HepG2 (cell line): ENCODE data around the gene ST13. TPM values are rescaled to one million over a fixed set of nuclear protein-coding genes. Genes with fewer than 3 reads are reported as not detected.

Experiments used
- CCDC6 ChIP-seq: sonication (generic); formaldehyde crosslinking; IDR thresholded peaks from 2 replicates; pipeline ENCODE4 v1.8.1; 2022; ENCODE audit warnings: mild to moderate bottlenecking, missing genetic modification reagents, moderate library complexity
- CENPX ChIP-seq: sonication (generic); formaldehyde crosslinking; IDR thresholded peaks from 2 replicates; pipeline ENCODE4 v1.9.0; 2021; ENCODE audit warnings: mild to moderate bottlenecking, missing genetic modification reagents, moderate library complexity
- ELF4 ChIP-seq: sonication (generic); formaldehyde crosslinking; IDR thresholded peaks from 2 replicates; pipeline ENCODE4 v1.5.0; 2020; ENCODE audit warnings: missing genetic modification reagents, mild to moderate bottlenecking, moderate library complexity, borderline replicate concordance
- HNF4A ChIP-seq: sonication (generic); formaldehyde crosslinking; IDR thresholded peaks from 2 replicates; pipeline ENCODE4 v1.4.0; 2020; ENCODE audit warnings: missing genetic modification reagents
- HNF4G ChIP-seq, 2 experiments: sonication (generic) in 1 of 2; formaldehyde crosslinking in 1 of 2; IDR thresholded peaks; 2 replicates each; pipeline versions ENCODE4 v1.4.0 to v1.6.1; 2011 to 2020; ENCODE audit warnings: borderline replicate concordance in 2 of 2, low read depth in 2 of 2, mild to moderate bottlenecking in 2 of 2, low read length in 1 of 2, missing genetic modification reagents in 1 of 2, moderate library complexity in 1 of 2
- NRL ChIP-seq: sonication (generic); formaldehyde crosslinking; IDR thresholded peaks from 2 replicates; pipeline ENCODE4 v1.5.0; 2020; ENCODE audit warnings: missing genetic modification reagents, mild to moderate bottlenecking, moderate library complexity, borderline replicate concordance
- PBX2 ChIP-seq: IDR thresholded peaks from 2 replicates; pipeline ENCODE4 v1.6.1; 2016; ENCODE audit warnings: control low read depth
- RNF219 ChIP-seq: sonication (generic); formaldehyde crosslinking; IDR thresholded peaks from 2 replicates; pipeline ENCODE4 v1.5.0; 2020; ENCODE audit warnings: mild to moderate bottlenecking, missing genetic modification reagents
- SRSF1 ChIP-seq: fragments of 200-400 bp; formaldehyde crosslinking; optimal IDR thresholded peaks from 2 replicates; pipeline ENCODE3; 2017; ENCODE audit warnings: mild to moderate bottlenecking, low read depth, low read length, moderate library complexity
- TIGD3 ChIP-seq: sonication (generic); formaldehyde crosslinking; IDR thresholded peaks from 2 replicates; pipeline ENCODE4 v1.5.1; 2020; ENCODE audit warnings: mild to moderate bottlenecking, missing genetic modification reagents, borderline replicate concordance
- ZBTB38 ChIP-seq: sonication (generic); formaldehyde crosslinking; IDR thresholded peaks from 2 replicates; pipeline ENCODE4 v1.5.1; 2020; ENCODE audit warnings: mild to moderate bottlenecking, missing genetic modification reagents
- ZNF407 ChIP-seq: sonication (generic); formaldehyde crosslinking; IDR thresholded peaks from one replicate; pipeline ENCODE4 v1.5.1; 2020; ENCODE audit warnings: mild to moderate bottlenecking, missing genetic modification reagents; ENCODE audit errors: not compliant biosample characterization
- ZNF567 ChIP-seq: sonication (generic); formaldehyde crosslinking; IDR thresholded peaks from 2 replicates; pipeline ENCODE4 v1.8.1; 2023; ENCODE audit warnings: mild to moderate bottlenecking, missing genetic modification reagents, borderline replicate concordance
- ZSCAN25 ChIP-seq: sonication (generic); formaldehyde crosslinking; IDR thresholded peaks from 2 replicates; pipeline ENCODE4 v1.8.0; 2022; ENCODE audit warnings: mild to moderate bottlenecking, missing genetic modification reagents
- ZSCAN30 ChIP-seq: sonication (generic); formaldehyde crosslinking; IDR thresholded peaks from 2 replicates; pipeline ENCODE4 v1.5.0; 2020; ENCODE audit warnings: mild to moderate bottlenecking, missing genetic modification reagents
- polyA plus RNA-seq, 8 experiments: library from polyadenylated mRNA; depleted of rRNA in 3 of 8; stranded (reverse) in 7 of 8; unstranded in 1 of 8; fragments of >200 nt; fragmentation: Illumina TruSeq in 4 of 8; extraction: Trizol in 4 of 8; gene quantifications; 2 replicates each; pipeline versions ENCODE4 v1.2.1 to v1.2.3, GENCODE V29; 2011 to 2016; ENCODE audit warnings: low read depth in 4 of 8, missing spikeins in 1 of 8, mixed read lengths in 1 of 8; ENCODE audit not compliant: insufficient read depth in 1 of 8
- total RNA-seq, 5 experiments: library from RNA; depleted of rRNA; stranded (reverse); fragments of >200 nt; fragmentation: Illumina TruSeq; extraction: Trizol; gene quantifications; 2 replicates each; pipeline ENCODE4 v1.2.3, GENCODE V29; 2016; ENCODE audit warnings: low read depth in 1 of 5

The ST13 gene
- total and polyA plus RNA-seq, 2 of the 13 experiments (the other 11 are each of a cell fraction or from before 2014, with no cell fraction given) = 110 to 274 TPM

GRCh38 chr22:40855979-40856512 lies 393 bp downstream of the ST13 start (continued):
- TF ChIP-seq CENPX (CRISPR knock-in tag) = no peak
- no peak for TF ChIP-seq HNF4A
- TF ChIP-seq HNF4G (IDR thresholded peaks at IDR 0.05; ENCODE audit: borderline replicate concordance, low read depth, low read length) = no peak
- TF ChIP-seq HNF4G (CRISPR knock-in tag; IDR thresholded peaks at IDR 0.05; ENCODE audit: borderline replicate concordance, low read depth) = 0 out of 2 replicates have a peak, but pooled peaks have one; percentile 28
- TF ChIP-seq ZBTB38 (CRISPR knock-in tag) = 0 out of 2 replicates have a peak, but pooled peaks have one; percentile 27
- TF ChIP-seq ZSCAN30 (CRISPR knock-in tag) = peak; percentile 76; the same call in 1 of the 2 replicates
- no peak for TF ChIP-seq PBX2 (CRISPR knock-in tag)
- TF ChIP-seq CCDC6 (CRISPR knock-in tag) = no peak
- TF ChIP-seq ZNF567 (CRISPR knock-in tag) = 0 out of 2 replicates have a peak, but pooled peaks have one; percentile 2
- TF ChIP-seq RNF219 (CRISPR knock-in tag) = peak; percentile 57; the same call in 1 of the 2 replicates
- TF ChIP-seq TIGD3 = no peak
- no peak for TF ChIP-seq ELF4 (CRISPR knock-in tag)
- TF ChIP-seq SRSF1 = no peak
- no peak for TF ChIP-seq ZSCAN25
- TF ChIP-seq NRL (CRISPR knock-in tag) = 0 out of 2 replicates have a peak, but pooled peaks have one; percentile 49
- peak; percentile 84 for TF ChIP-seq ZNF407 (CRISPR knock-in tag)
